Head of caudate nucleus (tissue), 42 donors: ENCODE results near the gene SMIM35.
"Not testable (repeated sequence)": the region's sequence is repeated elsewhere in the genome, so short reads cannot be mapped to it uniquely, and the experiment has no call there.

ENCODE experiments used
- DNase-seq, 42 donors: peaks; one replicate each; pipeline versions ENCODE4 v3.0.0 to v3.0.0-alpha.2; 2020 to 2021; ENCODE audit warnings: mixed read lengths in 7 of 42
- intact Hi-C: fragments of 100-400 bp; cut with DNase I; formaldehyde crosslinking; loops from one replicate; pipeline ENCODE4 v1.15.0; 2022

The SMIM35 gene

GRCh38 chr11:118014022-118014421, 72.7 kb downstream of the SMIM35 start:
- intact Hi-C loops = no loop called here
- DNase-seq = peak in 1 of 42 donors; percentile 2

- peak in 6 of 42 donors; percentile 18 to 46 (median 34) for DNase-seq
- intact Hi-C loops = no loop called here
These were observed 74.6 kb downstream of the SMIM35 start for GRCh38 chr11:118012083-118012669.

- intact Hi-C loops = no loop called here
- peak in 39 of 42 donors; percentile 23 to 75 (median 48) for DNase-seq
These were observed 75.9 kb downstream of the SMIM35 start for GRCh38 chr11:118010738-118011461.

- DNase-seq = no peak
These were observed 76.7 kb downstream of the SMIM35 start for GRCh38 chr11:118009864-118010737.

GRCh38 chr11:118008271-118008911, 78.4 kb downstream of the SMIM35 start:
- intact Hi-C loops = no loop called here
- DNase-seq = peak in 1 of 42 donors; percentile 32

More at GRCh38 chr11:118009864-118010737, 76.7 kb downstream of the SMIM35 start:
- intact Hi-C loops = no loop called here

GRCh38 chr11:118007563-118008270, 79.0 kb downstream of the SMIM35 start:
- intact Hi-C loops = not testable (repeated sequence)
- peak in 1 of 42 donors; percentile 36 for DNase-seq

- no peak for DNase-seq
- intact Hi-C loops = no loop called here
These were observed 79.7 kb downstream of the SMIM35 start for GRCh38 chr11:118007040-118007439.

GRCh38 chr11:118006153-118006534, 80.6 kb downstream of the SMIM35 start:
- intact Hi-C loops = no loop called here
- peak in 2 of 42 donors; percentile 31 to 43 for DNase-seq

- peak in 1 of 42 donors; percentile 3 for DNase-seq
- intact Hi-C loops = no loop called here
These were observed 81.3 kb downstream of the SMIM35 start for GRCh38 chr11:118005224-118006152.

- DNase-seq = peak in 1 of 42 donors; percentile 17
- intact Hi-C loops = no loop called here
These were observed 82.1 kb downstream of the SMIM35 start for GRCh38 chr11:118004543-118005223.

- no peak for DNase-seq
- intact Hi-C loops = no loop called here
These were observed 83.3 kb downstream of the SMIM35 start for GRCh38 chr11:118003456-118003855.

- intact Hi-C loops = no loop called here
- no peak for DNase-seq
These were observed 84.0 kb downstream of the SMIM35 start for GRCh38 chr11:118002541-118003423.

GRCh38 chr11:118002010-118002540, 84.7 kb downstream of the SMIM35 start:
- DNase-seq = no peak
- intact Hi-C loops = no loop called here

- intact Hi-C loops = no loop called here
- no peak for DNase-seq
These were observed 85.2 kb downstream of the SMIM35 start for GRCh38 chr11:118001494-118001971.

GRCh38 chr11:118000850-118001228, 85.9 kb downstream of the SMIM35 start:
- intact Hi-C loops = no loop called here
- peak in 1 of 42 donors; percentile 10 for DNase-seq
